ENCODE results near the gene PLAAT4. TPM values are rescaled to one million over a fixed set of nuclear protein-coding genes. Genes with fewer than 3 reads are reported as not detected.
"Not testable (repeated sequence)": the region's sequence is repeated elsewhere in the genome, so short reads cannot be mapped to it uniquely, and the experiment has no call there.

PLAAT4 gene
- total RNA-seq, 2 donors from 2014 or later = 0.58 TPM; not detected in 1

- Histone ChIP-seq H3K36me3 (ENCODE audit: control insufficient read depth, insufficient read depth, low read length) (no peaks in the 10 kb centered on the region), H3K27ac (ENCODE audit: low read depth, low read length) (no peak overlapping the region), H3K4me1 (ENCODE audit: control insufficient read depth, insufficient read depth, low read length) (no peaks in the 10 kb centered on the region), H3K4me3 (ENCODE audit: low read length) (no peak overlapping the region), H3K27me3 (ENCODE audit: control insufficient read depth, insufficient read depth, low read length, poor library complexity, severe bottlenecking) (no peaks in the 10 kb centered on the region), H3K9me3 (ENCODE audit: control insufficient read depth, low read length) (no peaks in the 10 kb centered on the region), H3K9ac (ENCODE audit: extremely low read depth, low read length, poor library complexity, severe bottlenecking) (no peak overlapping the region)
- WGBS, 2 experiments (ENCODE audit: insufficient coverage in 1 of 2, insufficient read length in 1 of 2) = 96% methylated on average over 4 of the region's 4 CpGs; no CpG with 5 or more reads in 1 of the 2 experiments
- Mint-ChIP-seq H3K36me3 (ENCODE audit: low read depth) (peaks cover 3% of the 10 kb centered on the region), H3K27ac (no peak overlapping the region), H3K4me3 (no peak overlapping the region), H3K4me1 (peaks cover 6% of the 10 kb centered on the region), H3K9me3 (peaks cover 17% of the 10 kb centered on the region), H3K27me3 (ENCODE audit: insufficient read depth) (no peaks in the 10 kb centered on the region)
- DNase-seq = peak; percentile 30
- TF ChIP-seq CTCF (conservative IDR thresholded peaks at IDR 0.05) = no peak
Measured at GRCh38 chr11:63549411-63549810, 12.8 kb downstream of the PLAAT4 start.

GRCh38 chr11:63550156-63550700 lies 13.6 kb downstream of the PLAAT4 start:
- not testable (repeated sequence) for H3K27me3 ChIP-seq (ENCODE audit: control insufficient read depth, insufficient read depth, low read length, poor library complexity, severe bottlenecking); H3K4me3 Mint-ChIP-seq; H3K27ac ChIP-seq (ENCODE audit: low read depth, low read length); H3K4me3 ChIP-seq (ENCODE audit: low read length); H3K36me3 Mint-ChIP-seq (ENCODE audit: low read depth); H3K27ac Mint-ChIP-seq; H3K9me3 ChIP-seq (ENCODE audit: control insufficient read depth, low read length); DNase-seq; H3K4me1 ChIP-seq (ENCODE audit: control insufficient read depth, insufficient read depth, low read length); H3K27me3 Mint-ChIP-seq (ENCODE audit: insufficient read depth); H3K36me3 ChIP-seq (ENCODE audit: control insufficient read depth, insufficient read depth, low read length); H3K9ac ChIP-seq (ENCODE audit: extremely low read depth, low read length, poor library complexity, severe bottlenecking)
- WGBS, 2 experiments (ENCODE audit: insufficient coverage in 1 of 2, insufficient read length in 1 of 2) = 92 to 100% methylated on average over 1 to 29 of the region's 31 CpGs
- peaks cover 10% of the 10 kb centered on the region for H3K4me1 Mint-ChIP-seq
- peaks cover 17% of the 10 kb centered on the region for H3K9me3 Mint-ChIP-seq

- Mint-ChIP-seq H3K4me3 (no peak overlapping the region), H3K4me1 (peaks cover 14% of the 10 kb centered on the region), H3K36me3 (ENCODE audit: low read depth) (peaks cover 3% of the 10 kb centered on the region), H3K27ac (no peak overlapping the region), H3K27me3 (ENCODE audit: insufficient read depth) (no peaks in the 10 kb centered on the region), H3K9me3 (peaks cover 17% of the 10 kb centered on the region)
- H3K4me3 ChIP-seq (ENCODE audit: low read length) = no peak overlapping the region
- no peaks in the 10 kb centered on the region for H3K9me3 ChIP-seq (ENCODE audit: control insufficient read depth, low read length)
- no peak overlapping the region for H3K27ac ChIP-seq (ENCODE audit: low read depth, low read length)
- peak; percentile 30 for DNase-seq
- H3K9ac ChIP-seq (ENCODE audit: extremely low read depth, low read length, poor library complexity, severe bottlenecking) = no peak overlapping the region
- TF ChIP-seq CTCF (conservative IDR thresholded peaks at IDR 0.05) = no peak
- H3K27me3 ChIP-seq (ENCODE audit: control insufficient read depth, insufficient read depth, low read length, poor library complexity, severe bottlenecking) = no peaks in the 10 kb centered on the region
- no peaks in the 10 kb centered on the region for H3K36me3 ChIP-seq (ENCODE audit: control insufficient read depth, insufficient read depth, low read length)
- H3K4me1 ChIP-seq (ENCODE audit: control insufficient read depth, insufficient read depth, low read length) = no peaks in the 10 kb centered on the region
- 93 to 97% methylated on average over 17 to 27 of the region's 27 CpGs for WGBS, 2 experiments (ENCODE audit: insufficient coverage in 1 of 2, insufficient read length in 1 of 2)
Measured at GRCh38 chr11:63551091-63551888, 14.7 kb downstream of the PLAAT4 start.
